GM10248 (cell line): ENCODE data around the gene LHX6.

ENCODE experiments used
- CTCF ChIA-PET: fragments of 300-600 bp; sonication (Branson Sonifier 250); formaldehyde crosslinking; extraction: SDS; loops from one replicate; lab custom pipeline; 2021; ENCODE audit warnings: antibody characterized with exemption; lab: Yijun Ruan, JAX
- POLR2A ChIA-PET: fragments of 350-650 bp; sonication (Branson Sonifier 250); formaldehyde crosslinking; extraction: SDS; loops from one replicate; lab custom pipeline; 2020; ENCODE audit warnings: antibody characterized with exemption; lab: Yijun Ruan, JAX
- DNase-seq: peaks from one replicate; pipeline ENCODE4 v3.0.0; 2012; ENCODE audit errors: extremely low spot score
- CTCF ChIP-seq: IDR thresholded peaks from 2 replicates; pipeline ENCODE4 v1.5.1; 2012; ENCODE audit warnings: mild to moderate bottlenecking, low read depth; ENCODE audit errors: extremely low read depth, missing control alignments, control extremely low read depth

The LHX6 gene

GRCh38 chr9:122172131-122172530 is 56.6 kb downstream of the LHX6 start:
- CTCF ChIA-PET = interaction anchor here (1.1 to 2.5 kb wide), 2 partner anchors 48 to 178 kb away, joined by 3 to 8 read pairs; no protein-coding TSS in a partner anchor
- DNase-seq = no peak
- POLR2A ChIA-PET = interaction anchor here (0.7 kb wide), 1 partner anchor 147 kb away, joined by 3 read pairs; no protein-coding TSS in a partner anchor
- no peak for TF ChIP-seq CTCF

DNA sequence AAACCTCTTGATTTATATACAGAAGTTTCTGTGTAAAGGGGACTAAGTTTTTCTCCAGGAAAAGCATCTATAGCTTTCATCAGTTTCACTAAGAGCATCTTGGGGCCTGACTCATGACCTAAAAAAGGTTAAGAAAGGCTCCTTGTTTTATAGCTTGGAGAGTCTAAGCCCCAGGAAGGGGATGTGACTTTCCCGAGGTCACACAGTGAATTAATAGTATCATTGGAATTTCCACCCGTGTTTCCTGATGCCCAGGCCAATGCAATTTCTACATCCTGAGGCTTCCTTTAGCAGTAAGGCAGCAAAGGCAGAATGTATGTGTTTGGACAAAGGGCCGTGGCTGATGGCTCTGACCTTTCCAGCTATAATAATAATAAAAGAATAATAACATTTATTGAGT is 60.4 kb downstream of the LHX6 start:
- DNase-seq = no peak
- TF ChIP-seq CTCF = no peak
- POLR2A ChIA-PET = interaction anchor here (0.6 kb wide), 1 partner anchor 1078 kb away, joined by 3 read pairs; no protein-coding TSS in a partner anchor
- CTCF ChIA-PET = interaction anchor here (1.1 to 2.0 kb wide), 3 partner anchors 9 to 24 kb away, joined by 3 to 6 read pairs (median 4); partner anchors contain the start of gene NDUFA8

DNA sequence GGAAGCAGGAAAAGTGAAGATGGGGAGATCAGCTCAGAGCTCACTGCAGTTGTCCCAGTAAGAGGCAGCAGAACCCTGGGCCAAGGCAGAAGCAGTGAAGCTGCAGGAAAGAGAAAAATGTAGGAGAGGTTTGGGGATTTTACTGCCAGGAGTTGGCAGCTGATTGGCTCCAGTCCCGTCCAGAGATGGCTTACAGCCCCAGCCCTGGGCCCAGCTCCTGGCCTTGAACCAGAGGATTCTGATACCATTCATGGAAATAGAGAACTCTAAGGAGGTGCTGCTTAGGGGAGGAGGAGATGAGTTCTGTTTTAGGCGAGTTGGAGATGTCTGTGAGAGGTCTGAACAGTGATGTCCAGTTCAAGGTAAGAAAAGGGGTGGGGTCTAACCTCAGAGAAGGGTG is 64.5 kb downstream of the LHX6 start:
- TF ChIP-seq CTCF = no peak
- POLR2A ChIA-PET = no interaction called here
- no peak for DNase-seq
- CTCF ChIA-PET = interaction anchor here (0.8 to 1.8 kb wide), 2 partner anchors 41 to 65 kb away, joined by 3 to 5 read pairs; no protein-coding TSS in a partner anchor

DNA sequence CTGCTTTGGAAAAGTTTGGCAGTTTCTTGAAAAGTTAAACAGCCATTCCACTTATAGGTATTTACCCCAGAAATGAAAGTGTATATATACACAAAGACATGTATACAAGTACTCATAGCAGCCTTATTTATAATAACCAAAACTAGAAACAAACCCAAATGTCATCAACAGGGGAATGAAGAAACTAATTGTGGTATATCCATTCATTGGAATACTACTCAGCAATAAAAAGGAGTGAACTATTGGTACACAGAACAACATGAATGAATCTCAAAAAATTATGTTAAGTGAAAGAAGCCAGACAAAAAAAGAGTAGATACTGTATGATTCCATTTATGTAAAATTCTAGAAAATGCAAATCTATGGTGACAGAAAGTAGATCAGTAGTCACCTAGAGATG is 66.3 kb downstream of the LHX6 start:
- DNase-seq = no peak
- TF ChIP-seq CTCF = no peak
- ChIA-PET CTCF (no interaction called here), POLR2A (no interaction called here)

DNA sequence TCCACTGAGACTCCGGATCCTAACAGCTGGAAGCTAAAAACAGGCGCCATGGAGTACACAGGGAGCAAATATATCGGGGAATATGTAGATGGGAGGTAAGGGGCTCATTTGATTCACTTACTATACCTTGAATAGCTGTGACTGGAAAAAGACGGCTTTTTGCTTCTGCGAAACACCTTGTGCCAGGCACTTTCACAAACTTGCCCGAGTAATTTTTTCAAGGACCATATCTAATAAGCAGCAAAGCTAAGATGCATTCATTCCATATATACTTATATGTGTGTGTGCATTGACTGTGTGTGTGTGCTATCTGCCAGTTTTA is 68.9 kb downstream of the LHX6 start:
- POLR2A ChIA-PET = no interaction called here
- CTCF ChIA-PET = interaction anchor here (1.1 to 2.9 kb wide), 5 partner anchors 11 to 168 kb away, joined by 3 to 16 read pairs (median 3); no protein-coding TSS in a partner anchor
- no peak for TF ChIP-seq CTCF
- DNase-seq = no peak

- POLR2A ChIA-PET = no interaction called here
Measured at GRCh38 chr9:122159026-122159924, 69.5 kb downstream of the LHX6 start, which contains the start of the genes MORN5 and NDUFA8. TSS of gene MORN5 (plus strand) at chr9:122159908. CDS start at chr9:122159973, 65 bp downstream. TSS of gene NDUFA8 (minus strand) at chr9:122159779. CDS start at chr9:122159677, 102 bp downstream.

More at GRCh38 chr9:122159026-122159924, 69.5 kb downstream of the LHX6 start, which contains the start of the genes MORN5 and NDUFA8:
- peak; percentile 99 for DNase-seq
- CTCF ChIA-PET = interaction anchor here (0.9 to 3.0 kb wide), 13 partner anchors 8 to 186 kb away, joined by 3 to 16 read pairs (median 3); no protein-coding TSS in a partner anchor
- TF ChIP-seq CTCF = no peak
